ENCODE measurements around the gene GAB4.

GAB4 gene

GRCh38 chr22:16988257-16988656 lies 19.8 kb downstream of the GAB4 start:
- no peak overlapping the region for H3K4me3 ChIP-seq (ENCODE audit: low read depth, low read length)
- no peak for DNase-seq
- no peaks in the 10 kb centered on the region for H3K27me3 ChIP-seq (replicated peaks)
- in situ Hi-C loops (cut with HindIII; ENCODE audit: low pct_ligation_motif_present, low sequenced_read_pairs): no loop called here
- no peaks in the 10 kb centered on the region for H3K36me3 ChIP-seq (replicated peaks)
- H3K27ac ChIP-seq: no peak overlapping the region
- TF ChIP-seq CTCF (IDR thresholded peaks at IDR 0.05; ENCODE audit: low read depth, low read length, missing control alignments): no peak

- Histone ChIP-seq H3K36me3 (replicated peaks) (no peaks in the 10 kb centered on the region), H3K27me3 (replicated peaks) (no peaks in the 10 kb centered on the region), H3K27ac (no peak overlapping the region), H3K4me3 (ENCODE audit: low read depth, low read length) (no peak overlapping the region)
- in situ Hi-C loops (cut with HindIII; ENCODE audit: low pct_ligation_motif_present, low sequenced_read_pairs): no loop called here
- no peak for TF ChIP-seq CTCF (IDR thresholded peaks at IDR 0.05; ENCODE audit: low read depth, low read length, missing control alignments)
- DNase-seq: no peak
Observed at GRCh38 chr22:16987822-16988221, 20.2 kb downstream of the GAB4 start.

- TF ChIP-seq CTCF (IDR thresholded peaks at IDR 0.05; ENCODE audit: low read depth, low read length, missing control alignments): no peak
- in situ Hi-C loops (cut with HindIII; ENCODE audit: low pct_ligation_motif_present, low sequenced_read_pairs): no loop called here
- no peak overlapping the region for H3K27ac ChIP-seq
- H3K4me3 ChIP-seq (ENCODE audit: low read depth, low read length): no peak overlapping the region
- DNase-seq: no peak
- H3K27me3 ChIP-seq (replicated peaks): no peaks in the 10 kb centered on the region
- H3K36me3 ChIP-seq (replicated peaks): no peaks in the 10 kb centered on the region
Observed at GRCh38 chr22:16975155-16975885, 32.7 kb downstream of the GAB4 start.

GRCh38 chr22:16974298-16975084 lies 33.5 kb downstream of the GAB4 start:
- Histone ChIP-seq H3K4me3 (ENCODE audit: low read depth, low read length) (no peak overlapping the region), H3K27me3 (replicated peaks) (no peaks in the 10 kb centered on the region), H3K27ac (no peak overlapping the region), H3K36me3 (replicated peaks) (no peaks in the 10 kb centered on the region)
- in situ Hi-C loops (cut with HindIII; ENCODE audit: low pct_ligation_motif_present, low sequenced_read_pairs): no loop called here
- no peak for TF ChIP-seq CTCF (IDR thresholded peaks at IDR 0.05; ENCODE audit: low read depth, low read length, missing control alignments)
- no peak for DNase-seq

GRCh38 chr22:16973591-16974297 lies 34.3 kb downstream of the GAB4 start:
- Histone ChIP-seq H3K27me3 (replicated peaks) (no peaks in the 10 kb centered on the region), H3K36me3 (replicated peaks) (no peaks in the 10 kb centered on the region), H3K27ac (no peak overlapping the region), H3K4me3 (ENCODE audit: low read depth, low read length) (no peak overlapping the region)
- in situ Hi-C loops (cut with HindIII; ENCODE audit: low pct_ligation_motif_present, low sequenced_read_pairs): no loop called here
- DNase-seq: no peak
- no peak for TF ChIP-seq CTCF (IDR thresholded peaks at IDR 0.05; ENCODE audit: low read depth, low read length, missing control alignments)

Data from brain microvascular endothelial cell (primary cell).